HepG2 (cell line): ENCODE measurements around the gene ATP1B2. TPM values are rescaled to one million over a fixed set of nuclear protein-coding genes. Genes with fewer than 3 reads are reported as not detected.

Experiments used
- ATAC-seq: fragments of 200-7000 bp; cut with Tn5 transposase; 3 replicates; pipeline ENCODE4 v1.9.1; 2020; ENCODE audit warnings: mild to moderate bottlenecking, moderate library complexity
- BruUV-seq: library from RNA; stranded (reverse); fragments of 400-500 nt; replicated peaks from 2 replicates; lab custom pipeline; 2021; lab: Mats Ljungman, UMichigan
- CTCF ChIA-PET: fragments of 300-600 bp; formaldehyde crosslinking; extraction: SDS; loops from one replicate; lab custom pipeline; 2021; ENCODE audit warnings: low total read pairs, inconsistent platforms, low intra/inter-chr PET ratio; lab: Yijun Ruan, JAX
- POLR2A ChIA-PET: fragments of 350-600 bp; sonication (Branson Sonifier 250); formaldehyde crosslinking; loops from one replicate; lab custom pipeline; 2020; ENCODE audit warnings: antibody characterized with exemption, inconsistent platforms; lab: Yijun Ruan, JAX
- DNase-seq: peaks from one replicate; pipeline ENCODE4 v3.0.0-alpha.2; 2015; ENCODE audit warnings: low spot score
- FAIRE-seq: peaks from 3 replicates; lab custom pipeline; 2011; peaks lifted over from hg19 to GRCh38; lab: Jason Lieb, UNC
- H2AFZ ChIP-seq: one replicate; pipeline ENCODE4 v1.6.1; 2011; ENCODE audit warnings: low read length, inconsistent platforms
- H3K27ac ChIP-seq: fragments of 300-600 bp; 3 replicates; pipeline ENCODE4 v1.8.0; 2011; ENCODE audit warnings: mixed run types, mild to moderate bottlenecking, mixed read lengths, low read length, inconsistent platforms; ENCODE audit not compliant: insufficient read depth; ENCODE audit errors: extremely low read length
- H3K27me3 ChIP-seq, 2 experiments: fragments of 200-600 bp in 1 of 2; 2 replicates in 1 of 2; 3 replicates in 1 of 2; pipeline versions ENCODE4 v1.6.0 to v1.8.0; 2011; ENCODE audit warnings: low read length in 2 of 2, mild to moderate bottlenecking in 2 of 2, moderate library complexity in 2 of 2, inconsistent platforms in 1 of 2; ENCODE audit not compliant: insufficient read depth in 2 of 2, control insufficient read depth in 1 of 2
- H3K36me3 ChIP-seq, 2 experiments: fragments of 200-600 bp in 1 of 2; replicated peaks in 1 of 2; 2 replicates in 1 of 2; 3 replicates in 1 of 2; pipeline versions ENCODE4 v1.5.1 to v1.8.0; 2011; ENCODE audit warnings: low read length in 2 of 2, inconsistent platforms in 1 of 2; ENCODE audit not compliant: insufficient read depth in 2 of 2, control insufficient read depth in 1 of 2
- H3K4me1 ChIP-seq: 2 replicates; pipeline ENCODE4 v1.5.1; 2012; ENCODE audit warnings: low read length, inconsistent platforms; ENCODE audit not compliant: insufficient read depth
- H3K4me2 ChIP-seq: 2 replicates; pipeline ENCODE4 v1.6.0; 2011; ENCODE audit warnings: low read depth, low read length, inconsistent platforms
- H3K4me3 ChIP-seq, 3 experiments: fragments of 200-600 bp in 1 of 3; sonication (generic), shearing (Covaris generic) in 1 of 3; replicated peaks in 1 of 3; 2 replicates each; pipeline ENCODE4 v1.5.1; 2011 to 2016; ENCODE audit warnings: low read length in 3 of 3, inconsistent platforms in 2 of 3, low read depth in 2 of 3, mild to moderate bottlenecking in 2 of 3, control low read depth in 1 of 3, mixed read lengths in 1 of 3; ENCODE audit not compliant: insufficient read depth in 1 of 3
- H3K79me2 ChIP-seq: one replicate; pipeline ENCODE4 v1.6.1; 2011; ENCODE audit warnings: low read length, inconsistent platforms; ENCODE audit not compliant: insufficient read depth
- H3K9ac ChIP-seq: 2 replicates; pipeline ENCODE4 v1.6.0; 2011; ENCODE audit warnings: mild to moderate bottlenecking, low read depth, low read length, inconsistent platforms; ENCODE audit not compliant: insufficient read depth
- H3K9me3 ChIP-seq: 2 replicates; pipeline ENCODE4 v1.5.1; 2012; ENCODE audit warnings: mild to moderate bottlenecking, low read length
- H4K20me1 ChIP-seq: 2 replicates; pipeline ENCODE4 v1.6.0; 2011; ENCODE audit warnings: inconsistent platforms, mild to moderate bottlenecking, low read length, moderate library complexity; ENCODE audit not compliant: insufficient read depth
- MAFG ChIP-seq: sonication (generic); formaldehyde crosslinking; IDR thresholded peaks from 2 replicates; pipeline ENCODE4 v1.5.1; 2020; ENCODE audit warnings: mild to moderate bottlenecking, missing genetic modification reagents
- PATZ1 ChIP-seq: sonication (generic); formaldehyde crosslinking; IDR thresholded peaks from 2 replicates; pipeline ENCODE4 v1.4.0; 2020; ENCODE audit warnings: missing genetic modification reagents
- RELA ChIP-seq: sonication (generic); formaldehyde crosslinking; IDR thresholded peaks from 2 replicates; pipeline ENCODE4 v1.4.0; 2020; ENCODE audit warnings: missing genetic modification reagents
- SRSF1 ChIP-seq: fragments of 200-400 bp; formaldehyde crosslinking; optimal IDR thresholded peaks from 2 replicates; pipeline ENCODE3; 2017; ENCODE audit warnings: mild to moderate bottlenecking, low read depth, low read length, moderate library complexity
- WGBS: methylation state at CpG from one replicate; pipeline ENCODE4 v1.1.6; 2017; ENCODE audit warnings: low lambda C conversion rate; 5-methylcytosine and 5-hydroxymethylcytosine counted together
- in situ Hi-C: cut with HindIII; loops from 2 replicates; pipeline ENCODE4 v1.10.0; 2017; ENCODE audit warnings: low pct_unique_long_range_greater_than_20kb; ENCODE audit not compliant: extremely low pct_ligation_motif_present
- intact Hi-C: fragments of 100-400 bp; cut with micrococcal nuclease; formaldehyde crosslinking; loops from one replicate; pipeline ENCODE4 v1.10.0; 2022; ENCODE audit not compliant: unreplicated experiment
- polyA plus RNA-seq, 8 experiments: library from polyadenylated mRNA; depleted of rRNA in 3 of 8; stranded (reverse) in 7 of 8; unstranded in 1 of 8; fragments of >200 nt; fragmentation: Illumina TruSeq in 4 of 8; extraction: Trizol in 4 of 8; gene quantifications; 2 replicates each; pipeline versions ENCODE4 v1.2.1 to v1.2.3, GENCODE V29; 2011 to 2016; ENCODE audit warnings: low read depth in 4 of 8, missing spikeins in 1 of 8, mixed read lengths in 1 of 8; ENCODE audit not compliant: insufficient read depth in 1 of 8
- total RNA-seq, 5 experiments: library from RNA; depleted of rRNA; stranded (reverse); fragments of >200 nt; fragmentation: Illumina TruSeq; extraction: Trizol; gene quantifications; 2 replicates each; pipeline ENCODE4 v1.2.3, GENCODE V29; 2016; ENCODE audit warnings: low read depth in 1 of 5
- TF ChIP-seq, protein P1 (sequence below): IDR thresholded peaks from 2 replicates; pipeline ENCODE4 v1.6.1; 2016; ENCODE audit warnings: missing genetic modification reagents, missing compliant biosample characterization
- TF ChIP-seq, protein P2 (sequence below): sonication (generic); formaldehyde crosslinking; IDR thresholded peaks from 2 replicates; pipeline ENCODE4 v1.5.1; 2020; ENCODE audit warnings: missing genetic modification reagents, mild to moderate bottlenecking, borderline replicate concordance

The ATP1B2 gene
- total and polyA plus RNA-seq, 2 of the 13 experiments (the other 11 are each of a cell fraction or from before 2014, with no cell fraction given) = not detected

GRCh38 chr17:7651097-7651664, 455 bp downstream of the ATP1B2 start (continued):
- TF ChIP-seq, protein P1, sequence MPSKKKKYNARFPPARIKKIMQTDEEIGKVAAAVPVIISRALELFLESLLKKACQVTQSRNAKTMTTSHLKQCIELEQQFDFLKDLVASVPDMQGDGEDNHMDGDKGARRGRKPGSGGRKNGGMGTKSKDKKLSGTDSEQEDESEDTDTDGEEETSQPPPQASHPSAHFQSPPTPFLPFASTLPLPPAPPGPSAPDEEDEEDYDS (CRISPR knock-in tag) = 0 out of 2 replicates have a peak, but pooled peaks have one; percentile 2
- TF ChIP-seq SRSF1 (no peak), MAFG (CRISPR knock-in tag) (no peak)
- TF ChIP-seq, protein P2, sequence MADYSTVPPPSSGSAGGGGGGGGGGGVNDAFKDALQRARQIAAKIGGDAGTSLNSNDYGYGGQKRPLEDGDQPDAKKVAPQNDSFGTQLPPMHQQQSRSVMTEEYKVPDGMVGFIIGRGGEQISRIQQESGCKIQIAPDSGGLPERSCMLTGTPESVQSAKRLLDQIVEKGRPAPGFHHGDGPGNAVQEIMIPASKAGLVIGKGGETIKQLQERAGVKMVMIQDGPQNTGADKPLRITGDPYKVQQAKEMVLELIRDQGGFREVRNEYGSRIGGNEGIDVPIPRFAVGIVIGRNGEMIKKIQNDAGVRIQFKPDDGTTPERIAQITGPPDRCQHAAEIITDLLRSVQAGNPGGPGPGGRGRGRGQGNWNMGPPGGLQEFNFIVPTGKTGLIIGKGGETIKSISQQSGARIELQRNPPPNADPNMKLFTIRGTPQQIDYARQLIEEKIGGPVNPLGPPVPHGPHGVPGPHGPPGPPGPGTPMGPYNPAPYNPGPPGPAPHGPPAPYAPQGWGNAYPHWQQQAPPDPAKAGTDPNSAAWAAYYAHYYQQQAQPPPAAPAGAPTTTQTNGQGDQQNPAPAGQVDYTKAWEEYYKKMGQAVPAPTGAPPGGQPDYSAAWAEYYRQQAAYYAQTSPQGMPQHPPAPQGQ (CRISPR knock-in tag) = no peak

GRCh38 chr17:7651665-7652387, 1.1 kb downstream of the ATP1B2 start:
- ATAC-seq (no peak; the same call in 2 of the 3 replicates), FAIRE-seq (no peak), DNase-seq (no peak)
- H4K20me1 ChIP-seq = no peaks in the 10 kb centered on the region
- no peaks in the 10 kb centered on the region for H3K79me2 ChIP-seq
- BruUV-seq = no TSS peak
- no peak overlapping the region for H2AFZ ChIP-seq
- CTCF ChIA-PET = no interaction called here
- intact Hi-C loops = no loop called here
- H3K4me1 ChIP-seq = peaks cover 20% of the 10 kb centered on the region
- WGBS = 6% methylated on average over 19 of the region's 54 CpGs
- H3K27ac ChIP-seq = no peak overlapping the region
- H3K27me3 ChIP-seq = peaks cover 6 to 56% of the 10 kb centered on the region in 2 experiments
- POLR2A ChIA-PET = interaction anchor here (0.5 to 2.5 kb wide), 3 partner anchors 24 to 34 kb away, joined by 3 to 20 read pairs (median 11); partner anchors contain the start of genes SAT2 and TP53
- peak overlapping the region; percentile 75 for H3K4me2 ChIP-seq
- in situ Hi-C loops = no loop called here
- H3K4me3 ChIP-seq = peak overlapping the region; percentile 40 to 66 (median 43); a peak in 5 of 6 replicates
- TF ChIP-seq PATZ1 (CRISPR knock-in tag) (0 out of 2 replicates have a peak, but pooled peaks have one; percentile 24), RELA (CRISPR knock-in tag) (no peak)
- no peaks in the 10 kb centered on the region for H3K36me3 ChIP-seq
- H3K9me3 ChIP-seq = no peaks in the 10 kb centered on the region
- H3K9ac ChIP-seq = no peak overlapping the region
